Fibroblast of lung (primary cell): ENCODE data around the gene SORL1. TPM values are rescaled to one million over a fixed set of nuclear protein-coding genes. Genes with fewer than 3 reads are reported as not detected.

Experiments
- DNase-seq, 2 donors: peaks; one replicate each; pipeline versions ENCODE4 v3.0.0 to v3.0.0-alpha.2; 2010; ENCODE audit warnings: low read depth in 2 of 2
- H2AFZ ChIP-seq: 2 replicates; pipeline ENCODE4 v1.5.1; 2012; ENCODE audit warnings: low read length, control low read depth, inconsistent platforms
- H3K27ac ChIP-seq: 2 replicates; pipeline ENCODE4 v1.5.1; 2011; ENCODE audit warnings: low read length, control low read depth; ENCODE audit not compliant: insufficient read depth
- H3K27me3 ChIP-seq: 2 replicates; pipeline ENCODE4 v1.5.1; 2011; ENCODE audit warnings: mild to moderate bottlenecking, low read length; ENCODE audit not compliant: control insufficient read depth, insufficient read depth
- H3K36me3 ChIP-seq: 2 replicates; pipeline ENCODE4 v1.5.1; 2011; ENCODE audit warnings: low read length; ENCODE audit not compliant: control insufficient read depth, insufficient read depth
- H3K4me1 ChIP-seq: 2 replicates; pipeline ENCODE4 v1.5.1; 2011; ENCODE audit warnings: low read length; ENCODE audit not compliant: control insufficient read depth, insufficient read depth; ENCODE audit errors: extremely low read depth
- H3K4me2 ChIP-seq: 2 replicates; pipeline ENCODE4 v1.5.1; 2011; ENCODE audit warnings: low read length, control low read depth; ENCODE audit not compliant: insufficient read depth; ENCODE audit errors: extremely low read depth
- H3K4me3 ChIP-seq, 4 experiments: fragments of 200-600 bp in 1 of 4; sonication (generic) in 1 of 4; replicated peaks in 1 of 4; 2 replicates each; pipeline ENCODE4 v1.5.1; 2011 to 2016; ENCODE audit warnings: low read length in 4 of 4, low read depth in 3 of 4, mild to moderate bottlenecking in 3 of 4, control low read depth in 2 of 4, inconsistent platforms in 1 of 4, mixed read lengths in 1 of 4; ENCODE audit not compliant: insufficient read depth in 1 of 4; ENCODE audit errors: control extremely low read depth in 1 of 4
- H3K79me2 ChIP-seq: 2 replicates; pipeline ENCODE4 v1.5.1; 2012; ENCODE audit warnings: mild to moderate bottlenecking, low read length, inconsistent platforms; ENCODE audit not compliant: control insufficient read depth, insufficient read depth
- H3K9ac ChIP-seq: 2 replicates; pipeline ENCODE4 v1.5.1; 2011; ENCODE audit warnings: mild to moderate bottlenecking, low read length, control low read depth; ENCODE audit not compliant: insufficient read depth
- H3K9me3 ChIP-seq: 2 replicates; pipeline ENCODE4 v1.5.1; 2012; ENCODE audit warnings: low read depth, low read length; ENCODE audit not compliant: control insufficient read depth, insufficient read depth
- H4K20me1 ChIP-seq: 2 replicates; pipeline ENCODE4 v1.5.1; 2011; ENCODE audit warnings: low read length; ENCODE audit not compliant: control insufficient read depth, insufficient read depth; ENCODE audit errors: extremely low read depth
- CTCF ChIP-seq, 2 donors: IDR thresholded peaks in 1 of 2; conservative IDR thresholded peaks in 1 of 2; 1 replicate in 1 of 2; 2 replicates in 1 of 2; pipeline ENCODE4 v1.5.1; 2011 to 2012; ENCODE audit warnings: low read length in 2 of 2, control low read depth in 1 of 2, inconsistent platforms in 1 of 2, low read depth in 1 of 2, mild to moderate bottlenecking in 1 of 2
- EZH2 ChIP-seq: IDR thresholded peaks from 2 replicates; pipeline ENCODE4 v1.5.1; 2012; ENCODE audit warnings: low read length, control low read depth, mild to moderate bottlenecking; ENCODE audit errors: missing control alignments
- polyA plus RNA-seq, 2 donors: library from polyadenylated mRNA; depleted of rRNA in 1 of 2; stranded (reverse) in 1 of 2; unstranded in 1 of 2; fragments of >200 nt; gene quantifications; 2 replicates each; pipeline ENCODE4 v1.2.1, GENCODE V29; 2011 to 2012; ENCODE audit warnings: missing spikeins in 1 of 2
- total RNA-seq: library from RNA; depleted of rRNA; stranded (reverse); fragments of >200 nt; gene quantifications from 2 replicates; pipeline ENCODE4 v1.2.1, GENCODE V29; 2014

SORL1 gene
- total and polyA plus RNA-seq, 2 donors (not counting 1 experiment from before 2014, with no cell fraction given): 0.58 to 10.9 TPM

- H2AFZ ChIP-seq: no peak overlapping the region
- TF ChIP-seq CTCF (conservative IDR thresholded peaks at IDR 0.05 in 1 of 2, IDR thresholded peaks at IDR 0.05 in 1 of 2; ENCODE audit: low read depth in 1 of 2, low read length in 2 of 2) (no peak), EZH2 (no peak)
- H3K36me3 ChIP-seq: no peaks in the 10 kb centered on the region
- H3K27me3 ChIP-seq: peaks cover 6% of the 10 kb centered on the region
- no peaks in the 10 kb centered on the region for H4K20me1 ChIP-seq
- no peak overlapping the region for H3K4me2 ChIP-seq
- DNase-seq: no peak
- H3K27ac ChIP-seq: no peak overlapping the region
- no peak overlapping the region for H3K4me3 ChIP-seq
- H3K9ac ChIP-seq: no peak overlapping the region
- no peaks in the 10 kb centered on the region for H3K9me3 ChIP-seq
- no peaks in the 10 kb centered on the region for H3K79me2 ChIP-seq
- H3K4me1 ChIP-seq: no peaks in the 10 kb centered on the region
Observed at GRCh38 chr11:121445071-121445768, 6.9 kb upstream of the SORL1 start.

- Histone ChIP-seq H3K4me3 (no peak overlapping the region), H3K27me3 (peaks cover 14% of the 10 kb centered on the region), H3K9me3 (no peaks in the 10 kb centered on the region), H3K36me3 (no peaks in the 10 kb centered on the region), H3K27ac (no peak overlapping the region), H2AFZ (no peak overlapping the region), H3K79me2 (no peaks in the 10 kb centered on the region), H3K4me2 (no peak overlapping the region), H3K4me1 (no peaks in the 10 kb centered on the region), H3K9ac (no peak overlapping the region), H4K20me1 (no peaks in the 10 kb centered on the region)
- DNase-seq: peak; percentile 14 to 34
- peak; percentile 17 to 25 for TF ChIP-seq CTCF (conservative IDR thresholded peaks at IDR 0.05 in 1 of 2, IDR thresholded peaks at IDR 0.05 in 1 of 2; ENCODE audit: low read depth in 1 of 2, low read length in 2 of 2)
- TF ChIP-seq EZH2: no peak
Observed at GRCh38 chr11:121446752-121447156, 5.4 kb upstream of the SORL1 start.

- Histone ChIP-seq H3K27ac (no peak overlapping the region), H3K36me3 (no peaks in the 10 kb centered on the region), H2AFZ (no peak overlapping the region), H3K4me2 (no peak overlapping the region), H3K9me3 (no peaks in the 10 kb centered on the region), H3K9ac (no peak overlapping the region), H3K27me3 (peaks cover 16% of the 10 kb centered on the region), H3K79me2 (no peaks in the 10 kb centered on the region), H3K4me3 (no peak overlapping the region), H4K20me1 (no peaks in the 10 kb centered on the region), H3K4me1 (no peaks in the 10 kb centered on the region)
- no peak for DNase-seq
- TF ChIP-seq EZH2 (no peak), CTCF (conservative IDR thresholded peaks at IDR 0.05 in 1 of 2, IDR thresholded peaks at IDR 0.05 in 1 of 2; ENCODE audit: low read depth in 1 of 2, low read length in 2 of 2) (no peak)
Observed at GRCh38 chr11:121448011-121448410, 4.1 kb upstream of the SORL1 start.
